ENCODE measurements around the gene MCCC2.
"Not testable (repeated sequence)": the region's sequence is repeated elsewhere in the genome, so short reads cannot be mapped to it uniquely, and the experiment has no call there.

The MCCC2 gene

GRCh38 chr5:71600783-71601182 lies 13.6 kb downstream of the MCCC2 start:
- DNase-seq, result no peak

GRCh38 chr5:71601222-71602026 lies 14.3 kb downstream of the MCCC2 start:
- DNase-seq, result peak; percentile 2 to 44 (median 16)

GRCh38 chr5:71609916-71610315 lies 22.8 kb downstream of the MCCC2 start:
- not testable (repeated sequence) for DNase-seq

- no peak for DNase-seq
These were observed 28.7 kb downstream of the MCCC2 start for GRCh38 chr5:71615809-71616208.

- DNase-seq, result no peak
These were observed 33.5 kb downstream of the MCCC2 start for GRCh38 chr5:71620630-71621029.

- no peak for DNase-seq
These were observed 34.1 kb downstream of the MCCC2 start for GRCh38 chr5:71621268-71621667.

- no peak for DNase-seq
These were observed 34.6 kb downstream of the MCCC2 start for GRCh38 chr5:71621741-71622140.

GRCh38 chr5:71623221-71623794 lies 36.2 kb downstream of the MCCC2 start:
- no peak for DNase-seq

GRCh38 chr5:71629950-71630349 lies 42.8 kb downstream of the MCCC2 start:
- no peak for DNase-seq

- DNase-seq, result no peak
These were observed 43.9 kb downstream of the MCCC2 start for GRCh38 chr5:71631070-71631469.

GRCh38 chr5:71632168-71632567 lies 45.0 kb downstream of the MCCC2 start:
- no peak for DNase-seq

GRCh38 chr5:71633255-71634155 lies 46.4 kb downstream of the MCCC2 start:
- no peak for DNase-seq

- DNase-seq, result no peak
These were observed 50.0 kb downstream of the MCCC2 start for GRCh38 chr5:71637133-71637532.

GRCh38 chr5:71640408-71640807 lies 53.3 kb downstream of the MCCC2 start:
- DNase-seq, result no peak

GRCh38 chr5:71645030-71645429 lies 57.9 kb downstream of the MCCC2 start:
- DNase-seq, result no peak

GRCh38 chr5:71650940-71651339 lies 63.8 kb downstream of the MCCC2 start:
- DNase-seq, result not testable (repeated sequence)

- no peak for DNase-seq
These were observed 64.4 kb downstream of the MCCC2 start for GRCh38 chr5:71651579-71651978.

- DNase-seq, result no peak
These were observed 65.2 kb downstream of the MCCC2 start for GRCh38 chr5:71652349-71652748.

GRCh38 chr5:71652803-71653543 lies 65.8 kb downstream of the MCCC2 start:
- no peak for DNase-seq

- no peak for DNase-seq
These were observed 71.9 kb downstream of the MCCC2 start for GRCh38 chr5:71658916-71659662.

GRCh38 chr5:71662381-71662780 lies 75.2 kb downstream of the MCCC2 start:
- DNase-seq, result no peak

Data from stimulated activated naive CD4-positive, alpha-beta T cell (primary cell).